Uterus (tissue), 2 donors: ENCODE measurements around the gene TM7SF2.

Source experiments
- CTCF ChIP-seq, 4 experiments: fragments of 200-600 bp in 2 of 4; fragments of 450-650 bp in 2 of 4; sonication (generic) in 2 of 4; IDR thresholded peaks; one replicate each; pipeline ENCODE4 v1.5.1; 2016 to 2019; ENCODE audit warnings: antibody characterized with exemption in 4 of 4, mild to moderate bottlenecking in 2 of 4, moderate library complexity in 1 of 4
- POLR2A ChIP-seq, 2 donors: fragments of 450-650 bp; IDR thresholded peaks; one replicate each; pipeline ENCODE4 v1.6.1; 2016; ENCODE audit warnings: antibody characterized with exemption in 2 of 2, mild to moderate bottlenecking in 1 of 2, moderate library complexity in 1 of 2

GRCh38 chr11:65107751-65108468 lies 3.8 kb upstream of the TM7SF2 start:
- TF ChIP-seq CTCF (IDR thresholded peaks at IDR 0.05) (no peak), POLR2A (IDR thresholded peaks at IDR 0.05) (no peak)
